H9 (cell line): ENCODE data around the gene TEX2. TPM values are rescaled to one million over a fixed set of nuclear protein-coding genes. Genes with fewer than 3 reads are reported as not detected.

Experiments
- DNase-seq: peaks from one replicate; pipeline ENCODE4 v3.0.0-alpha.2; 2017
- H2AFZ ChIP-seq: one replicate; pipeline ENCODE4 v1.6.1; 2013; ENCODE audit warnings: mild to moderate bottlenecking, low read length, control low read depth, moderate library complexity
- H2AK5ac ChIP-seq: 2 replicates; pipeline ENCODE4 v1.6.1; 2013; ENCODE audit warnings: low read length, control low read depth, mixed read lengths; ENCODE audit not compliant: insufficient read length
- H2BK120ac ChIP-seq: one replicate; pipeline ENCODE4 v1.6.1; 2013; ENCODE audit warnings: low read depth, mild to moderate bottlenecking, low read length, control low read depth, inconsistent platforms; ENCODE audit not compliant: poor library complexity, severe bottlenecking
- H2BK12ac ChIP-seq: 2 replicates; pipeline ENCODE4 v1.6.1; 2013; ENCODE audit warnings: low read length, control low read depth, mixed read lengths, low read depth; ENCODE audit not compliant: insufficient read length
- H2BK15ac ChIP-seq: 2 replicates; pipeline ENCODE4 v1.6.1; 2013; ENCODE audit warnings: low read depth, low read length, control low read depth
- H2BK20ac ChIP-seq: one replicate; pipeline ENCODE4 v1.6.1; 2013; ENCODE audit warnings: low read depth, mild to moderate bottlenecking, low read length, control low read depth, inconsistent platforms; ENCODE audit not compliant: poor library complexity, severe bottlenecking
- H2BK5ac ChIP-seq: 2 replicates; pipeline ENCODE4 v1.6.1; 2013; ENCODE audit warnings: low read length, control low read depth, mixed read lengths; ENCODE audit not compliant: insufficient read length
- H3K14ac ChIP-seq: 2 replicates; pipeline ENCODE4 v1.6.1; 2013; ENCODE audit warnings: low read length, control low read depth; ENCODE audit not compliant: insufficient read depth
- H3K18ac ChIP-seq: 2 replicates; pipeline ENCODE4 v1.6.1; 2013; ENCODE audit warnings: low read depth, mild to moderate bottlenecking, mixed read lengths, low read length, control low read depth; ENCODE audit not compliant: insufficient read length
- H3K23ac ChIP-seq: 2 replicates; pipeline ENCODE4 v1.6.1; 2013; ENCODE audit warnings: low read length, control low read depth, mixed read lengths, low read depth; ENCODE audit not compliant: insufficient read length
- H3K23me2 ChIP-seq: 2 replicates; pipeline ENCODE4 v1.6.1; 2013; ENCODE audit warnings: low read depth, mild to moderate bottlenecking, mixed read lengths, low read length, control low read depth; ENCODE audit not compliant: insufficient read length, poor library complexity, severe bottlenecking
- H3K27ac ChIP-seq: 2 replicates; pipeline ENCODE4 v1.5.1; 2013; ENCODE audit warnings: low read length, control low read depth, mixed read lengths, low read depth; ENCODE audit not compliant: insufficient read length
- H3K27me3 ChIP-seq: 2 replicates; pipeline ENCODE4 v1.6.1; 2013; ENCODE audit warnings: low read length, control low read depth, inconsistent platforms; ENCODE audit not compliant: insufficient read depth
- H3K4ac ChIP-seq: 2 replicates; pipeline ENCODE4 v1.6.1; 2013; ENCODE audit warnings: low read depth, mild to moderate bottlenecking, control low read depth, inconsistent platforms, low read length, moderate library complexity
- H3K4me1 ChIP-seq: 2 replicates; pipeline ENCODE4 v1.6.1; 2013; ENCODE audit warnings: low read length, control low read depth, inconsistent platforms; ENCODE audit not compliant: insufficient read depth
- H3K4me2 ChIP-seq: 2 replicates; pipeline ENCODE4 v1.6.1; 2013; ENCODE audit warnings: low read length, control low read depth, mixed read lengths; ENCODE audit not compliant: insufficient read length, insufficient read depth
- H3K56ac ChIP-seq: 2 replicates; pipeline ENCODE4 v1.6.1; 2013; ENCODE audit warnings: low read depth, mild to moderate bottlenecking, mixed read lengths, low read length, control low read depth; ENCODE audit not compliant: insufficient read length
- H3K79me1 ChIP-seq: 2 replicates; pipeline ENCODE4 v1.6.1; 2013; ENCODE audit warnings: low read depth, mild to moderate bottlenecking, moderate library complexity, low read length, control low read depth, inconsistent platforms; ENCODE audit not compliant: insufficient read depth, poor library complexity, severe bottlenecking
- H3K79me2 ChIP-seq: 2 replicates; pipeline ENCODE4 v1.6.1; 2013; ENCODE audit warnings: low read length, control low read depth, inconsistent platforms; ENCODE audit not compliant: insufficient read depth
- H3K9ac ChIP-seq: 2 replicates; pipeline ENCODE4 v1.6.1; 2013; ENCODE audit warnings: low read length, control low read depth, mixed read lengths; ENCODE audit not compliant: insufficient read length; ENCODE audit errors: extremely low read depth
- H3K9me3 ChIP-seq: one replicate; pipeline ENCODE4 v1.6.1; 2013; ENCODE audit warnings: low read depth, low read length, inconsistent platforms; ENCODE audit not compliant: control insufficient read depth
- H3T11ph ChIP-seq: one replicate; pipeline ENCODE4 v1.6.1; 2013; ENCODE audit warnings: mild to moderate bottlenecking, low read length, control low read depth, inconsistent platforms
- H4K20me1 ChIP-seq: one replicate; pipeline ENCODE4 v1.6.1; 2013; ENCODE audit not compliant: control insufficient read depth, insufficient read length, insufficient read depth
- H4K5ac ChIP-seq: 2 replicates; pipeline ENCODE4 v1.6.1; 2013; ENCODE audit warnings: low read depth, mild to moderate bottlenecking, mixed read lengths, low read length, control low read depth; ENCODE audit not compliant: insufficient read length
- H4K8ac ChIP-seq: replicated peaks from 2 replicates; pipeline ENCODE4 v1.6.1; 2013; ENCODE audit warnings: low read length, control low read depth, mixed read lengths, low read depth; ENCODE audit not compliant: insufficient read length
- H4K91ac ChIP-seq: 2 replicates; pipeline ENCODE4 v1.6.1; 2013; ENCODE audit warnings: low read depth, mild to moderate bottlenecking, moderate library complexity, mixed read lengths, low read length, control low read depth; ENCODE audit not compliant: insufficient read length
- H3K27ac Mint-ChIP-seq, 3 experiments: 2 replicates in 2 of 3; 3 replicates in 1 of 3; pipeline ENCODE4 v1.8.0; 2020 to 2021; ENCODE audit warnings: mixed read lengths in 3 of 3, mild to moderate bottlenecking in 1 of 3, moderate library complexity in 1 of 3
- H3K27me3 Mint-ChIP-seq: 2 replicates; pipeline ENCODE4 v1.8.0; 2021; ENCODE audit warnings: low read depth, mild to moderate bottlenecking, moderate library complexity, mixed read lengths
- H3K36me3 Mint-ChIP-seq, 3 experiments: 2 replicates in 2 of 3; 3 replicates in 1 of 3; pipeline ENCODE4 v1.8.0; 2020 to 2021; ENCODE audit warnings: low read depth in 3 of 3, mixed read lengths in 3 of 3; ENCODE audit not compliant: insufficient read depth in 1 of 3
- H3K4me1 Mint-ChIP-seq, 2 experiments: 2 replicates each; pipeline ENCODE4 v1.8.0; 2020; ENCODE audit warnings: mixed read lengths in 2 of 2
- H3K4me3 Mint-ChIP-seq, 2 experiments: 2 replicates in 1 of 2; 3 replicates in 1 of 2; pipeline ENCODE4 v1.8.0; 2020 to 2021; ENCODE audit warnings: mild to moderate bottlenecking in 2 of 2, mixed read lengths in 2 of 2, moderate library complexity in 1 of 2
- H3K9me3 Mint-ChIP-seq, 2 experiments: 2 replicates in 1 of 2; 3 replicates in 1 of 2; pipeline ENCODE4 v1.8.0; 2020; ENCODE audit warnings: mild to moderate bottlenecking in 2 of 2, mixed read lengths in 2 of 2, moderate library complexity in 1 of 2
- WGBS: extraction: QIAGEN DNeasy Blood & Tissue Kit; methylation state at CpG from one replicate; pipeline ENCODE4 v1.1.7; 2013; ENCODE audit warnings: missing lambda C conversion rate, low lambda C conversion rate, mixed read lengths; ENCODE audit not compliant: insufficient read length; ENCODE audit errors: extremely low coverage; 5-methylcytosine and 5-hydroxymethylcytosine counted together
- total RNA-seq: library from RNA; stranded (reverse); gene quantifications from 2 replicates; pipeline ENCODE4 v1.2.1, GENCODE V29; 2021
- TF ChIP-seq, protein P1 (sequence below): fragments of 200-600 bp; sonication (generic); conservative IDR thresholded peaks from 3 replicates; pipeline ENCODE4 v1.8.0; 2021; ENCODE audit warnings: antibody characterized with exemption, mild to moderate bottlenecking

TEX2 gene
- total RNA-seq, 1 experiment from 2014 or later, result 12.2 TPM

DNA sequence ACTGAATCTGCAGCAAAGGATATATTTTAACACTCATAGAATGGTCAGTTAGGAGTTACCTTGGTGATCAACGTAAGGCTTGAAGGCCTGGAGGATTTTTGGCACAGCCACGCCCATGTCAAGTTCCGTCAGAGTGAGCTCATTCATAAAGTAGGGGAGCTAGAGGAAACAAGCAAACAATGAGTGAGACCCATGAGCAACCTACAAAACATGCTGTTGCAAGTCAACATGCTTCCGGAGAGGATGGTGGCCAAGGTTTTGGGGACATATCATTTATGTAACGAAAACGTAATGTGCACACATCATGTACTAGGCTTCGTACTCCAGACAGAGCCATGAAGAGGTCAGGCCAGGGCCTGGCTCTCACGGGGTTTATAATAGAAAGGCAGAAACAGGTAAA lies 92.0 kb downstream of the TEX2 start:
- no peak overlapping the region for H3K27ac ChIP-seq
- no peak overlapping the region for H3K9ac ChIP-seq
- TF ChIP-seq, protein P1, sequence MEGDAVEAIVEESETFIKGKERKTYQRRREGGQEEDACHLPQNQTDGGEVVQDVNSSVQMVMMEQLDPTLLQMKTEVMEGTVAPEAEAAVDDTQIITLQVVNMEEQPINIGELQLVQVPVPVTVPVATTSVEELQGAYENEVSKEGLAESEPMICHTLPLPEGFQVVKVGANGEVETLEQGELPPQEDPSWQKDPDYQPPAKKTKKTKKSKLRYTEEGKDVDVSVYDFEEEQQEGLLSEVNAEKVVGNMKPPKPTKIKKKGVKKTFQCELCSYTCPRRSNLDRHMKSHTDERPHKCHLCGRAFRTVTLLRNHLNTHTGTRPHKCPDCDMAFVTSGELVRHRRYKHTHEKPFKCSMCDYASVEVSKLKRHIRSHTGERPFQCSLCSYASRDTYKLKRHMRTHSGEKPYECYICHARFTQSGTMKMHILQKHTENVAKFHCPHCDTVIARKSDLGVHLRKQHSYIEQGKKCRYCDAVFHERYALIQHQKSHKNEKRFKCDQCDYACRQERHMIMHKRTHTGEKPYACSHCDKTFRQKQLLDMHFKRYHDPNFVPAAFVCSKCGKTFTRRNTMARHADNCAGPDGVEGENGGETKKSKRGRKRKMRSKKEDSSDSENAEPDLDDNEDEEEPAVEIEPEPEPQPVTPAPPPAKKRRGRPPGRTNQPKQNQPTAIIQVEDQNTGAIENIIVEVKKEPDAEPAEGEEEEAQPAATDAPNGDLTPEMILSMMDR, result no peak
- H2AFZ ChIP-seq, result no peak overlapping the region
- no peak overlapping the region for H3K4me2 ChIP-seq
- H2BK20ac ChIP-seq, result no peak overlapping the region
- Mint-ChIP-seq H3K27ac (no peak overlapping the region), H3K4me1 (peaks cover 0 to 3% of the 10 kb centered on the region in 2 experiments; a peak in 1 of 4 replicates), H3K27me3 (no peaks in the 10 kb centered on the region), H3K36me3 (peaks cover 7 to 16% (median 9%) of the 10 kb centered on the region in 3 experiments; a peak in 4 of 7 replicates), H3K4me3 (no peak overlapping the region), H3K9me3 (no peaks in the 10 kb centered on the region)
- H3K9me3 ChIP-seq, result no peaks in the 10 kb centered on the region
- no peaks in the 10 kb centered on the region for H3K4me1 ChIP-seq
- no peak overlapping the region for H2BK5ac ChIP-seq
- no peaks in the 10 kb centered on the region for H3K79me1 ChIP-seq
- H3K79me2 ChIP-seq, result no peaks in the 10 kb centered on the region
- H3K27me3 ChIP-seq, result no peaks in the 10 kb centered on the region
- H4K20me1 ChIP-seq, result no peaks in the 10 kb centered on the region
- no peaks in the 10 kb centered on the region for H3K23me2 ChIP-seq
- H3K4ac ChIP-seq, result no peak overlapping the region
- no peak overlapping the region for H2BK12ac ChIP-seq
- H2AK5ac ChIP-seq, result no peak overlapping the region
- no peak overlapping the region for H3T11ph ChIP-seq
- H3K18ac ChIP-seq, result no peak overlapping the region
- no peak overlapping the region for H3K56ac ChIP-seq
- H3K14ac ChIP-seq, result no peak overlapping the region
- H2BK15ac ChIP-seq, result no peak overlapping the region
- no peak overlapping the region for H3K23ac ChIP-seq
- no peak overlapping the region for H4K5ac ChIP-seq
- no peak overlapping the region for H4K8ac ChIP-seq
- DNase-seq, result no peak
- H4K91ac ChIP-seq, result no peak overlapping the region
- no peak overlapping the region for H2BK120ac ChIP-seq
- no CpG with 5 or more reads among the region's 8 CpGs for WGBS
